Right renal pelvis (tissue), 4 donors: ENCODE results near the gene PATE1. TPM values are rescaled to one million over a fixed set of nuclear protein-coding genes. Genes with fewer than 3 reads are reported as not detected.
"Not testable (repeated sequence)": the region's sequence is repeated elsewhere in the genome, so short reads cannot be mapped to it uniquely, and the experiment has no call there.

ENCODE experiments used
- DNase-seq, 4 donors: peaks; one replicate each; pipeline ENCODE4 v3.0.0-alpha.2; 2013; ENCODE audit warnings: low read depth in 4 of 4, low spot score in 3 of 4, missing footprints in 1 of 4
- polyA plus RNA-seq, 4 donors: library from polyadenylated mRNA; unstranded; fragments of 120-200 nt; gene quantifications; one replicate each; pipeline ENCODE4 v1.2.1, GENCODE V29; 2013; ENCODE audit not compliant: insufficient read length in 4 of 4

PATE1 gene
- not detected for polyA plus RNA-seq

- no peak for DNase-seq
Measured at GRCh38 chr11:125745979-125746378, at the start of gene PATE1. Gene PATE1 (plus strand): TSS chr11:125746279. CDS start chr11:125746305, 26 bp downstream.

GRCh38 chr11:125701018-125701610, 45.0 kb upstream of the PATE1 start:
- no peak for DNase-seq

GRCh38 chr11:125701858-125702621, 44.0 kb upstream of the PATE1 start:
- no peak for DNase-seq

- not testable (repeated sequence) for DNase-seq
Measured at GRCh38 chr11:125704686-125705085, 41.4 kb upstream of the PATE1 start.

GRCh38 chr11:125720781-125721180, 25.3 kb upstream of the PATE1 start:
- no peak for DNase-seq

- no peak for DNase-seq
Measured at GRCh38 chr11:125724125-125724524, 22.0 kb upstream of the PATE1 start.

GRCh38 chr11:125728969-125729368, 17.1 kb upstream of the PATE1 start:
- DNase-seq: no peak

GRCh38 chr11:125740617-125741016, 5.5 kb upstream of the PATE1 start:
- no peak for DNase-seq

GRCh38 chr11:125743681-125744080, 2.4 kb upstream of the PATE1 start:
- no peak for DNase-seq

- no peak for DNase-seq
Measured at GRCh38 chr11:125750629-125751028, 4.5 kb downstream of the PATE1 start.

GRCh38 chr11:125756050-125756449, 10.0 kb downstream of the PATE1 start:
- DNase-seq: no peak

GRCh38 chr11:125762445-125762844, 16.4 kb downstream of the PATE1 start:
- DNase-seq: no peak

- no peak for DNase-seq
Measured at GRCh38 chr11:125763483-125763882, 17.4 kb downstream of the PATE1 start.

- no peak for DNase-seq
Measured at GRCh38 chr11:125766251-125766650, 20.2 kb downstream of the PATE1 start.

- DNase-seq: no peak
Measured at GRCh38 chr11:125768336-125769046, 22.4 kb downstream of the PATE1 start.

GRCh38 chr11:125770583-125770982, 24.5 kb downstream of the PATE1 start:
- DNase-seq: no peak

GRCh38 chr11:125772834-125773505, 26.9 kb downstream of the PATE1 start:
- no peak for DNase-seq

GRCh38 chr11:125773516-125773915, 27.4 kb downstream of the PATE1 start:
- no peak for DNase-seq

GRCh38 chr11:125777309-125777708, 31.2 kb downstream of the PATE1 start:
- no peak for DNase-seq

GRCh38 chr11:125778728-125779127, 32.6 kb downstream of the PATE1 start, which contains the start of gene PATE2:
Gene PATE2 (minus strand): TSS chr11:125778828. CDS start chr11:125778773, 55 bp downstream.
- no peak for DNase-seq

GRCh38 chr11:125784678-125785077, 38.6 kb downstream of the PATE1 start:
- DNase-seq: no peak
